KMS-11 (cell line): Measurements from ENCODE around the gene CRCP.

ENCODE experiments used
- H2AFZ ChIP-seq: fragments of 200-600 bp; sonication (generic); 2 replicates; pipeline ENCODE4 v1.6.1; 2016; ENCODE audit warnings: antibody characterized with exemption, mixed run types, low read depth
- H3K27ac ChIP-seq: fragments of 200-600 bp; sonication (generic); 2 replicates; pipeline ENCODE4 v1.6.1; 2016; ENCODE audit warnings: mild to moderate bottlenecking, mixed run types
- H3K27me3 ChIP-seq: fragments of 200-600 bp; sonication (generic); 2 replicates; pipeline ENCODE4 v1.6.1; 2017; ENCODE audit warnings: mild to moderate bottlenecking, low read depth, mixed run types, moderate library complexity; ENCODE audit not compliant: insufficient read depth
- H3K36me3 ChIP-seq: fragments of 200-600 bp; sonication (generic); 2 replicates; pipeline ENCODE4 v1.6.1; 2017; ENCODE audit warnings: mild to moderate bottlenecking, mixed run types; ENCODE audit not compliant: insufficient read depth
- H3K4me1 ChIP-seq: fragments of 200-600 bp; sonication (generic); 2 replicates; pipeline ENCODE4 v1.6.1; 2016; ENCODE audit warnings: mild to moderate bottlenecking, low read depth, mixed run types; ENCODE audit not compliant: poor library complexity, severe bottlenecking
- H3K4me2 ChIP-seq: fragments of 200-600 bp; sonication (generic); 2 replicates; pipeline ENCODE4 v1.7.0; 2016; ENCODE audit warnings: mild to moderate bottlenecking, mixed run types
- H3K4me3 ChIP-seq: fragments of 200-600 bp; sonication (generic); IDR thresholded peaks from 2 replicates; pipeline ENCODE4 v1.6.1; 2017; ENCODE audit warnings: low read depth, low read length, mixed read lengths; ENCODE audit not compliant: insufficient read depth
- H3K79me2 ChIP-seq: fragments of 200-600 bp; sonication (generic); 2 replicates; pipeline ENCODE4 v1.6.1; 2016; ENCODE audit warnings: low read depth, mixed run types; ENCODE audit not compliant: insufficient read depth
- H3K9ac ChIP-seq: fragments of 200-600 bp; sonication (generic); 2 replicates; pipeline ENCODE4 v1.6.1; 2016; ENCODE audit warnings: mild to moderate bottlenecking, mixed run types
- H4K20me1 ChIP-seq: fragments of 200-600 bp; sonication (generic); 2 replicates; pipeline ENCODE4 v1.6.1; 2016; ENCODE audit warnings: mild to moderate bottlenecking, mixed run types; ENCODE audit not compliant: insufficient read depth
- TF ChIP-seq, protein P1 (sequence below): fragments of 200-600 bp; sonication (generic); conservative IDR thresholded peaks from 2 replicates; pipeline ENCODE4 v1.6.1; 2017; ENCODE audit warnings: low read depth, mild to moderate bottlenecking, antibody characterized with exemption, low read length, moderate library complexity, mixed read lengths

CRCP gene

DNA sequence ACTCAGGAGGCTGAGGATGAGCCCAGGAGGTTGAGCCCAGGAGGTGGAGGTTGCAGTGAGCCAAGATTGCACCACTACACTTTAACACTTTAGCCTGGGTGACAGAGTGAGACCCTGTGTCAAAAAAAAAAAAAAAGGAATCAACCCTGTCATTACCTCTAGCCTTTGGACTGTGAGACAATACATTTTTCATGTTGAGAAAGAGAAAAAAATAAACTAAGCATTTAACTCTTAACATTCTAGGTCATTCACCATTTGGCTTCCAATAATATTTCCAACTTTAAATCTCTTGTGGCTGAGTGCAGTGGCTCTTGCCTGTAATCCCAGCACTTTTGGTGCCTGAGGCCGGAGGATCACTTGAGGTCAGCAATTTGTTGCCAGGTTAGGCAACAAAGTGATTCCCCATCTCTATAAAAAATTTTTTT is 48.6 kb downstream of the CRCP start:
- H3K9ac ChIP-seq = no peak overlapping the region
- TF ChIP-seq, protein P1, sequence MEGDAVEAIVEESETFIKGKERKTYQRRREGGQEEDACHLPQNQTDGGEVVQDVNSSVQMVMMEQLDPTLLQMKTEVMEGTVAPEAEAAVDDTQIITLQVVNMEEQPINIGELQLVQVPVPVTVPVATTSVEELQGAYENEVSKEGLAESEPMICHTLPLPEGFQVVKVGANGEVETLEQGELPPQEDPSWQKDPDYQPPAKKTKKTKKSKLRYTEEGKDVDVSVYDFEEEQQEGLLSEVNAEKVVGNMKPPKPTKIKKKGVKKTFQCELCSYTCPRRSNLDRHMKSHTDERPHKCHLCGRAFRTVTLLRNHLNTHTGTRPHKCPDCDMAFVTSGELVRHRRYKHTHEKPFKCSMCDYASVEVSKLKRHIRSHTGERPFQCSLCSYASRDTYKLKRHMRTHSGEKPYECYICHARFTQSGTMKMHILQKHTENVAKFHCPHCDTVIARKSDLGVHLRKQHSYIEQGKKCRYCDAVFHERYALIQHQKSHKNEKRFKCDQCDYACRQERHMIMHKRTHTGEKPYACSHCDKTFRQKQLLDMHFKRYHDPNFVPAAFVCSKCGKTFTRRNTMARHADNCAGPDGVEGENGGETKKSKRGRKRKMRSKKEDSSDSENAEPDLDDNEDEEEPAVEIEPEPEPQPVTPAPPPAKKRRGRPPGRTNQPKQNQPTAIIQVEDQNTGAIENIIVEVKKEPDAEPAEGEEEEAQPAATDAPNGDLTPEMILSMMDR = no peak
- H3K36me3 ChIP-seq = no peaks in the 10 kb centered on the region
- H3K27me3 ChIP-seq = no peaks in the 10 kb centered on the region
- H3K4me3 ChIP-seq = no peak overlapping the region
- H4K20me1 ChIP-seq = no peaks in the 10 kb centered on the region
- no peaks in the 10 kb centered on the region for H3K4me1 ChIP-seq
- no peak overlapping the region for H3K4me2 ChIP-seq
- H3K27ac ChIP-seq = no peak overlapping the region
- H2AFZ ChIP-seq = no peak overlapping the region
- no peaks in the 10 kb centered on the region for H3K79me2 ChIP-seq

DNA sequence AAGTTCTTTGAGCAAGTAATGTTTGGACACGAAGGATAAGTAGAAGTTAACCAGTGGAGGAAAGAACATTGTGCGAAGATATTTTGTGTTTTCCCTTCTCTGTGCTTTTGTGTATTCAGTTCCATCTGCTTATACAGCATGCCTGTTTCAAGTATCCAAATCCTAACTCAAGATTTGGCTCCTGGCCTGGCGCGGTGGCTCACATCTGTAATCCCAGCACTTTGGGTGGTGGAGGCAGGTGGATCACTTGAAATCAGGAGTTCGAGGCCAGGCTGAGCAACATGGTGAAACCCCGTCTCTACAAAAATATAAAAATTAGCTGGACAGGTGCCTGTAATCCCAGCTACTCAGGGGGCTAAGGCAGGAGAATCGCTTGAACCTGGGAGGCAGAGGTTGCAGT is 49.7 kb downstream of the CRCP start:
- Histone ChIP-seq H3K9ac (no peak overlapping the region), H3K4me1 (no peaks in the 10 kb centered on the region), H4K20me1 (no peaks in the 10 kb centered on the region), H3K4me2 (no peak overlapping the region), H3K27me3 (no peaks in the 10 kb centered on the region), H3K4me3 (no peak overlapping the region), H3K79me2 (no peaks in the 10 kb centered on the region), H2AFZ (no peak overlapping the region), H3K27ac (no peak overlapping the region), H3K36me3 (no peaks in the 10 kb centered on the region)
- TF ChIP-seq, protein P1 = no peak

DNA sequence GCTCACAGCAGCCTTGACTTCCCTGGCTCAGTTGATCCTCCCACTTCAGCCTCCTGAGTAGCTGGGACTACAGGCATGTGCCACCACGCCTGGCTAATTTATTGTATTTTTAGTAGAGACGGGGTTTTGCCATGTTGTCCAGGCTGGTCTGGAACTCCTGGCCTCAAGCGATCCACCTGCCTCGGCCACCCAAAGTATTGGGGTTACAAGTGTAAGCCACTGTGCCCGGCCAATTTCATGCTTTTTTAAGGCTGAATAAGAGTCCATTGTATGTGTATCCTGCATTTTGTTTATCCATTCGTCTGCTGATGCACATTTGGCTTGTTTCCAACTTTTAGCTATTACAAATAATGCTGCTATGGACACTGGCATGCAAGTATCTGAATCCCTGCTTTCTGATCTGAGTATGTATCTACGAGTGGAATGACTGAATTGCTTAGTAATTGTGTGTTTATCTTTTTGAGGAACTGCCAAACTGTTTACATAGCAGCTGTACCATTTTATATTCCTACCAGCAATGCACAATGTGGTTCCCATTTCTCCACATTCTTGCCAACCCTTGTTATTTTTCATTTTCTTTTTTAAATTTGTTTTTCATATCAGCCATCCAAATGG is 53.2 kb downstream of the CRCP start:
- Histone ChIP-seq H3K9ac (no peak overlapping the region), H3K27me3 (no peaks in the 10 kb centered on the region), H2AFZ (no peak overlapping the region), H4K20me1 (no peaks in the 10 kb centered on the region), H3K4me3 (no peak overlapping the region), H3K36me3 (no peaks in the 10 kb centered on the region), H3K79me2 (no peaks in the 10 kb centered on the region), H3K4me2 (no peak overlapping the region), H3K4me1 (no peaks in the 10 kb centered on the region), H3K27ac (no peak overlapping the region)
- TF ChIP-seq, protein P1 = no peak

DNA sequence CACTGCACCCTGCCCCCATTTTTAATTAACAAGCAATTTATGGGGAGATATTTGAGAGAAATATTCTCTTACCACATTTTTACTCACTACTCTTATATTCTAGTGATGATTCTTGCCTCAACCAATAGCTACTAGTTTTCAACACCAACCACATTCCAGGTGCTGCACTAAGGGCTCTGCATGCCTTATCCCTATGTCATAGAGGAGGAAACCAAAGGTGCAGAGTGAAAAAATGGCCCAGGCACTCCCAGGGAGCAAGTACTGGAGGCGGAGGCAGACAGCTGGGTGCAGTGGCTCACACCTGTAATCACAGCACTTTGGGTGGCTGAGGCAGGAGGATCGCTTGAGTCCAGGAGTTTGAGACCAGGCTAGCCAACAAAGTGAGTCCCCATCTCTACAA is 55.0 kb downstream of the CRCP start:
- Histone ChIP-seq H3K79me2 (no peaks in the 10 kb centered on the region), H3K27me3 (no peaks in the 10 kb centered on the region), H3K4me3 (no peak overlapping the region), H3K4me1 (no peaks in the 10 kb centered on the region), H3K27ac (no peak overlapping the region), H3K36me3 (no peaks in the 10 kb centered on the region), H3K4me2 (no peak overlapping the region), H2AFZ (no peak overlapping the region), H4K20me1 (no peaks in the 10 kb centered on the region), H3K9ac (no peak overlapping the region)
- TF ChIP-seq, protein P1 = no peak
